Fibroblast of villous mesenchyme (primary cell): Measurements from ENCODE around the gene DNASE1. TPM values are rescaled to one million over a fixed set of nuclear protein-coding genes. Genes with fewer than 3 reads are reported as not detected.
"Not testable (repeated sequence)": the region's sequence is repeated elsewhere in the genome, so short reads cannot be mapped to it uniquely, and the experiment has no call there.

Experiments used
- DNase-seq: peaks from one replicate; pipeline ENCODE4 v3.0.0-alpha.2; 2010; ENCODE audit warnings: low read depth
- H3K4me3 ChIP-seq: 2 replicates; pipeline ENCODE4 v1.5.1; 2011; ENCODE audit warnings: low read depth, mild to moderate bottlenecking, low read length
- CTCF ChIP-seq: IDR thresholded peaks from 2 replicates; pipeline ENCODE4 v1.5.1; 2012; ENCODE audit warnings: low read depth, mild to moderate bottlenecking, low read length; ENCODE audit not compliant: insufficient read depth
- total RNA-seq: library from RNA; depleted of rRNA; stranded (reverse); fragments of >200 nt; gene quantifications from 2 replicates; pipeline ENCODE4 v1.2.3, GENCODE V29; 2012

The DNASE1 gene
- 10.3 and 16.4 TPM in 2 replicates for total RNA-seq

- H3K4me3 ChIP-seq = no peak within 1 kb of the TSS
- DNase-seq = peak; percentile 61
- peak; percentile 73 for TF ChIP-seq CTCF
Measured at GRCh38 chr16:3654249-3654991, at the start of gene DNASE1. Gene DNASE1, plus strand, starts transcription at chr16:3654691. Its CDS starts 683 bp downstream, at chr16:3655374.

- no peak for DNase-seq
- TF ChIP-seq CTCF = no peak
Measured at GRCh38 chr16:3606441-3606840, 48.0 kb upstream of the DNASE1 start.

GRCh38 chr16:3607161-3607560 lies 47.3 kb upstream of the DNASE1 start:
- TF ChIP-seq CTCF = no peak
- DNase-seq = no peak
- no peak overlapping the region for H3K4me3 ChIP-seq

More at GRCh38 chr16:3606441-3606840, 48.0 kb upstream of the DNASE1 start:
- H3K4me3 ChIP-seq = no peak overlapping the region

- TF ChIP-seq CTCF = no peak
- no peak for DNase-seq
- H3K4me3 ChIP-seq = no peak overlapping the region
Measured at GRCh38 chr16:3607634-3608033, 46.9 kb upstream of the DNASE1 start.

- H3K4me3 ChIP-seq = no peak overlapping the region
- no peak for TF ChIP-seq CTCF
- DNase-seq = no peak
Measured at GRCh38 chr16:3608069-3608468, 46.4 kb upstream of the DNASE1 start.

GRCh38 chr16:3608976-3609375 lies 45.5 kb upstream of the DNASE1 start:
- DNase-seq, H3K4me3 ChIP-seq: not testable (repeated sequence)

- no peak for DNase-seq
- peak overlapping the region; percentile 91 for H3K4me3 ChIP-seq
- no peak for TF ChIP-seq CTCF
Measured at GRCh38 chr16:3609895-3610697, 44.4 kb upstream of the DNASE1 start.
